Adrenal gland (tissue), 5 donors: ENCODE measurements around the gene SHROOM2.

Experiments
- POLR2A ChIP-seq, 2 donors: fragments of 450-650 bp; IDR thresholded peaks; one replicate each; pipeline ENCODE4 v1.6.1; 2017; ENCODE audit warnings: antibody characterized with exemption in 2 of 2, mild to moderate bottlenecking in 2 of 2, moderate library complexity in 1 of 2
- TF ChIP-seq, protein P1 (sequence below), 6 experiments: fragments of 450-650 bp in 4 of 6; fragments of 200-600 bp in 2 of 6; sonication (generic) in 1 of 6; IDR thresholded peaks; 1 replicate in 5 of 6; 2 replicates in 1 of 6; pipeline versions ENCODE4 v1.5.1 to v1.8.0; 2016 to 2021; ENCODE audit warnings: antibody characterized with exemption in 6 of 6, mild to moderate bottlenecking in 2 of 6, moderate library complexity in 1 of 6
- donor health status: DM: no; HTN: no; CAD: no.

DNA sequence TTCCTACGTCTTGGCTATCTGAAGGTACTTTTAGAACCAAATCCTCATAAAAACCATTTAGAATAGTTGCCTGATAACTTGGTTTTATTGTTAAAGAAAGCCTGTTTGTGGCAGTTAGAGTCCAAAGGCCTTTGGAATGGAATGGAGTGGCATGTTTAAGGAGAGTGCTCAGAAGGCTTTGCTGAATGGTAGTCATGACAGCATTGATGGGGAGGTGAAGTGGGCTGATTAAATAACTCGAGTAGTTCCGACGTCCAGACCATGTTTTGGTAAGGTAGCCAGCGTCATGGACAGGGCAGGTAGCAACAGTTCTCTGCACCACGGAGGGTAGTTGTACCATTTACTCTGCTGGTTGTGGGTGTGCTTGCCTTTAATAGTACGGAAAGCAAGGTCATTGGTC is 94.6 kb downstream of the SHROOM2 start:
- TF ChIP-seq, protein P1, sequence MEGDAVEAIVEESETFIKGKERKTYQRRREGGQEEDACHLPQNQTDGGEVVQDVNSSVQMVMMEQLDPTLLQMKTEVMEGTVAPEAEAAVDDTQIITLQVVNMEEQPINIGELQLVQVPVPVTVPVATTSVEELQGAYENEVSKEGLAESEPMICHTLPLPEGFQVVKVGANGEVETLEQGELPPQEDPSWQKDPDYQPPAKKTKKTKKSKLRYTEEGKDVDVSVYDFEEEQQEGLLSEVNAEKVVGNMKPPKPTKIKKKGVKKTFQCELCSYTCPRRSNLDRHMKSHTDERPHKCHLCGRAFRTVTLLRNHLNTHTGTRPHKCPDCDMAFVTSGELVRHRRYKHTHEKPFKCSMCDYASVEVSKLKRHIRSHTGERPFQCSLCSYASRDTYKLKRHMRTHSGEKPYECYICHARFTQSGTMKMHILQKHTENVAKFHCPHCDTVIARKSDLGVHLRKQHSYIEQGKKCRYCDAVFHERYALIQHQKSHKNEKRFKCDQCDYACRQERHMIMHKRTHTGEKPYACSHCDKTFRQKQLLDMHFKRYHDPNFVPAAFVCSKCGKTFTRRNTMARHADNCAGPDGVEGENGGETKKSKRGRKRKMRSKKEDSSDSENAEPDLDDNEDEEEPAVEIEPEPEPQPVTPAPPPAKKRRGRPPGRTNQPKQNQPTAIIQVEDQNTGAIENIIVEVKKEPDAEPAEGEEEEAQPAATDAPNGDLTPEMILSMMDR (IDR thresholded peaks at IDR 0.05): no peak
- no peak for TF ChIP-seq POLR2A (IDR thresholded peaks at IDR 0.05)
